ENCODE data around the gene TMEM52.

The TMEM52 gene

GRCh38 chr1:1957533-1957961 is 38.5 kb upstream of the TMEM52 start:
- Histone ChIP-seq H3K36me3 (no peaks in the 10 kb centered on the region), H3K9me3 (no peaks in the 10 kb centered on the region), H3K27me3 (peaks cover 23% of the 10 kb centered on the region), H3K4me1 (no peaks in the 10 kb centered on the region), H3K4me3 (ENCODE audit: low read depth, low read length) (no peak overlapping the region)
- TF ChIP-seq, protein P1, sequence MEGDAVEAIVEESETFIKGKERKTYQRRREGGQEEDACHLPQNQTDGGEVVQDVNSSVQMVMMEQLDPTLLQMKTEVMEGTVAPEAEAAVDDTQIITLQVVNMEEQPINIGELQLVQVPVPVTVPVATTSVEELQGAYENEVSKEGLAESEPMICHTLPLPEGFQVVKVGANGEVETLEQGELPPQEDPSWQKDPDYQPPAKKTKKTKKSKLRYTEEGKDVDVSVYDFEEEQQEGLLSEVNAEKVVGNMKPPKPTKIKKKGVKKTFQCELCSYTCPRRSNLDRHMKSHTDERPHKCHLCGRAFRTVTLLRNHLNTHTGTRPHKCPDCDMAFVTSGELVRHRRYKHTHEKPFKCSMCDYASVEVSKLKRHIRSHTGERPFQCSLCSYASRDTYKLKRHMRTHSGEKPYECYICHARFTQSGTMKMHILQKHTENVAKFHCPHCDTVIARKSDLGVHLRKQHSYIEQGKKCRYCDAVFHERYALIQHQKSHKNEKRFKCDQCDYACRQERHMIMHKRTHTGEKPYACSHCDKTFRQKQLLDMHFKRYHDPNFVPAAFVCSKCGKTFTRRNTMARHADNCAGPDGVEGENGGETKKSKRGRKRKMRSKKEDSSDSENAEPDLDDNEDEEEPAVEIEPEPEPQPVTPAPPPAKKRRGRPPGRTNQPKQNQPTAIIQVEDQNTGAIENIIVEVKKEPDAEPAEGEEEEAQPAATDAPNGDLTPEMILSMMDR (IDR thresholded peaks at IDR 0.05; ENCODE audit: low read depth, low read length): no peak
- no peak for DNase-seq

GRCh38 chr1:1956586-1957532 is 37.8 kb upstream of the TMEM52 start:
- Histone ChIP-seq H3K9me3 (no peaks in the 10 kb centered on the region), H3K36me3 (no peaks in the 10 kb centered on the region), H3K4me1 (no peaks in the 10 kb centered on the region), H3K27me3 (peaks cover 19% of the 10 kb centered on the region), H3K4me3 (ENCODE audit: low read depth, low read length) (no peak overlapping the region)
- DNase-seq: no peak
- TF ChIP-seq, protein P1 (IDR thresholded peaks at IDR 0.05; ENCODE audit: low read depth, low read length): no peak

DNA sequence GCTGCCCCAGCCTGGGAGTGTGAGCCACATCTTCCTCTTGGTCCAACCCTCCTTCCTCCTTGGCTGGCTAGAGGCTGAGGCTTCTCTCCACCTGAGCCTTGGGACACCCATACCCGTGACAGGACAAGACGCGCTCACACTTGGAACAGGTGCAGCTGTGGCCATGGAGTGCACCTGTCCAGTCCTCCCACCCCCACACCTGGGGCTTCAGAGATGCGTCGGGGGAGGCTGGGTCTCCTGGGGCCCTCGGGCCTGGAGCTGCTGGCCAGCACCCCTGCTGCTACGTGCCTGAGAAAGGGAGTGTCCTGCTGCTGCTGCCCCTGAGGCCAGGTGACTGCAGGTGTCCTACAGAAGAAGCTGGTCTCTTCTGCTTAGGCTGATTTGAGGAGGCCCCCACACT is 37.0 kb upstream of the TMEM52 start:
- Histone ChIP-seq H3K9me3 (no peaks in the 10 kb centered on the region), H3K36me3 (no peaks in the 10 kb centered on the region), H3K27me3 (peaks cover 11% of the 10 kb centered on the region), H3K4me1 (no peaks in the 10 kb centered on the region), H3K4me3 (ENCODE audit: low read depth, low read length) (no peak overlapping the region)
- TF ChIP-seq, protein P1 (IDR thresholded peaks at IDR 0.05; ENCODE audit: low read depth, low read length): no peak
- DNase-seq: no peak

DNA sequence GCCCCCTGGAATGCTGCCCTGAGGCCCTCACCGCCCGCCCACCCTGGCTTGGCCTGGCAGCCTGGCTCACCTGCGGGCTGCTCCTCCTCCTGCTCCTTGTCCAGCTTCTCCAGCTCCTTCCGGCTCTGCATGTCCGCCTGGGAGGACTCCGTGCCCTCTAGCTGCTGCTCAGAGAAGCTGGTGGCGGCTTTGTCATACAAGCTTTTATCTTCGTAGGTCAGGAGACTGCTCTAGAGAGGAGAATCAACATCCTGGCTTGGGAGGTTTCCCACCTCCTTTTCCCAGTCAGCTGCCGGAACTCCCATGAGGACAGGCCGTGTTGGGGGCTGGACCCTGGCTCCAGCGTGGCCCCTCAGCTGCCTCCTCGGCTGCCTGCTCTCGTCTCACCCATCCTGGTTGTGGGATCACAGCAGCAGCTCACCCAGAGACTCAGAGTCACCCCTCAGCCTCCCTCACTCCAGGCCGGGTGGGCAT is 36.6 kb upstream of the TMEM52 start:
- Histone ChIP-seq H3K9me3 (no peaks in the 10 kb centered on the region), H3K36me3 (no peaks in the 10 kb centered on the region), H3K4me3 (ENCODE audit: low read depth, low read length) (no peak overlapping the region), H3K27me3 (peaks cover 10% of the 10 kb centered on the region), H3K4me1 (no peaks in the 10 kb centered on the region)
- TF ChIP-seq, protein P1 (IDR thresholded peaks at IDR 0.05; ENCODE audit: low read depth, low read length): no peak
- DNase-seq: no peak

DNA sequence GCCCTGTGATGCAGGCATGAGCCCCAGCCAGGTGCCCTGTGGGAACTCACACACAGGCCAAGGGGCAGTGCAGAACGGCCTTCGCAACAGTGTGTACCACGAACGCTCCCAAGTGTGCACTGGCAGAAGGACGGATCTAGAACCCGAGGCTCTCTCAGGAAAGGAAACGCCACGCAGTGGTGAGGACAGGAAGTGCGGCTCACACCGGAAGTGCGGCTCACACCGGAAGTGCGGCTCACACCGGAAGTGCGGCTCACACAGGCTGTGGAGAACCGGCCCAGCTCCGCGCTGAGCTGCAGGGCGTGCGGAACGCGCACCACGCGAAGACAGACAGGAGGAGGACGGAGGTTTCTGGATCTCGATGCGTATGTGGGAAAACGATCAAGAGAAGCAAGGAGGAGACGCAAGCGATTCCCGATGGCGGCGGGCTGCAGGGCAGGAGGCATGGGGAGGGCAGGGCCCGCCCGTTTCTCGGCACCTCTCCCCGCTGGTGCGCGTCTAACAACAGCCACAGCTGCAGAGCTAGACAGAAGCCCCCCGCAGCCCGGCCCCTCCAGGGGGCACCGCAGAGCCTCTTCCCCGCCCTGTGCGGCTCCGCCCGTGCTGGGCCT is 35.9 kb upstream of the TMEM52 start:
- Histone ChIP-seq H3K36me3 (no peaks in the 10 kb centered on the region), H3K27me3 (peaks cover 5% of the 10 kb centered on the region), H3K9me3 (no peaks in the 10 kb centered on the region), H3K4me3 (ENCODE audit: low read depth, low read length) (no peak overlapping the region), H3K4me1 (no peaks in the 10 kb centered on the region)
- no peak for DNase-seq
- TF ChIP-seq, protein P1 (IDR thresholded peaks at IDR 0.05; ENCODE audit: low read depth, low read length): peak; percentile 22

DNA sequence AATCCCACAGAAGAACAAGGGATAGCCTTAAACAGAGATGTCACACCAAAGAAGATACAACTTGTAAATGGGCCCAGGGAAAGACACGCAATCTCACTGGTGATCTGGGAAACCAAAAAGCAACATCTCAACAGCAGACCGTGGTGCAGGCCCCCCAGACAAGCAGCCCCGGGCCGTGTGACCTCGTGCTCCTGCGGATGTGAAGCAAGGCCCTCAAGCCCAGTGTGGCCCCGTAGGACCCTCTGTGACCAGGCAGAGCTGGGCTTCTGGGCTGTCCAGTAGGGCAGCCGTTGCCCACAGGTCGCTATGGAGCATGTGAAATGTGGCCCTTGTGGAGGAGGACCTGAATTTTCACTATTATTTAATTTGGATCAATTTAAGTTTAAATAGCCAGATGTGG is 34.9 kb upstream of the TMEM52 start:
- peaks cover 9% of the 10 kb centered on the region for H3K27me3 ChIP-seq
- H3K4me3 ChIP-seq (ENCODE audit: low read depth, low read length): no peak overlapping the region
- TF ChIP-seq, protein P1 (IDR thresholded peaks at IDR 0.05; ENCODE audit: low read depth, low read length): no peak
- no peaks in the 10 kb centered on the region for H3K36me3 ChIP-seq
- DNase-seq: no peak
- no peaks in the 10 kb centered on the region for H3K4me1 ChIP-seq
- H3K9me3 ChIP-seq: no peaks in the 10 kb centered on the region
